ENCODE results near the gene CDC25B.

DNA sequence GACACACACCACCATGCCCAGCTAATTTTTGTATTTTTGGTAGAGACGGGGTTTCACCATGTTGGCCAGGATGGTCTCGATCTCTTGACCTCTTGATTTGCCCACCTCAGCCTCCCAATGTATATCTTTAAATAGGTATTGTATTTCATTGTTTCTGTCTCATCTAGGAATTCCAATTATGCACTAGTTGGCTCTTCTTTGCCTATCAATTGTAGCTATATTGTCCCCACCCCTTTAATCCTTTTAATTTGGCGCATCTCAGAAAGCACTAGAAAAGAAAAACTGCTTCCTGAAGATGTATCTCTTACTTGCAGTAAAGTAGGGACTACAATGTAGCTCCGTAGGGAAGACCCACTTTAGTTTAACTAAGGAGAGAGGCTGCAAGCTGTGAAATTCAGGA lies 40.0 kb downstream of the CDC25B start:
- TF ChIP-seq POLR2AphosphoS5 (IDR thresholded peaks at IDR 0.05; ENCODE audit: low read depth, low read length) = no peak
- TF ChIP-seq SIN3A (IDR thresholded peaks at IDR 0.05; ENCODE audit: borderline replicate concordance, insufficient read depth, low read length) = no peak
